GM19324 (cell line): ENCODE measurements around the gene MAP1LC3B2.
A peak's percentile ranks its signal among the peaks of the same experiment; 100 is the strongest.

Experiments used
- ATAC-seq: cut with Tn5 transposase; IDR thresholded peaks from one replicate; pipeline ENCODE4 v1.9.1; 2021; ENCODE audit warnings: mild to moderate bottlenecking, moderate library complexity; ENCODE audit not compliant: unreplicated experiment, low FRiP score

Gene MAP1LC3B2

GRCh38 chr12:116537101-116537904, 21.9 kb upstream of the MAP1LC3B2 start:
- ATAC-seq: no peak

DNA sequence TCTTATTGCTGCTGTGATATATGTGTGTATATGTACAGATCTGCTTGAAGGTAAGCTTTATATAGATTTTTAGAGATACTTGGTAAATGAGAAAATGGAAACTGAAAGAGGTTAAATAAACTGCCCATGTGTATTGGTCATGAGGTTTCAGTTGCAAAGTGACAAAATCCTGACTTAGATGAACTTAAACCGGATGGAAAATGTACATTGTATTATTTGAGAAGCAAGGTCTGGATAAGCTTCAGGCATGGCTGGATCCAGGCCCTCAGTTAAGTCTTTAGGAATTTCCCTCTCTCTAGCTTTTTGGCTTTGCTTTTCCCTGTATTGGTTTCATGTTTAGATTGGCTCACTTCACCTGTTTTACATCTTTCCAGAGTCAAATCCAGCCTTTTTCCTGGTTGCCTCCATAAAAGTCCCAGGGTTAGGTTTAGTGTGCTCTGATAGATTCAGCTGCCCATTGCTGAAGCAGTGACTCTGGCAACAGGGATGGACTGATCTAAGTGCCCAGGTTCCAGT, 21.0 kb upstream of the MAP1LC3B2 start:
- ATAC-seq: no peak

DNA sequence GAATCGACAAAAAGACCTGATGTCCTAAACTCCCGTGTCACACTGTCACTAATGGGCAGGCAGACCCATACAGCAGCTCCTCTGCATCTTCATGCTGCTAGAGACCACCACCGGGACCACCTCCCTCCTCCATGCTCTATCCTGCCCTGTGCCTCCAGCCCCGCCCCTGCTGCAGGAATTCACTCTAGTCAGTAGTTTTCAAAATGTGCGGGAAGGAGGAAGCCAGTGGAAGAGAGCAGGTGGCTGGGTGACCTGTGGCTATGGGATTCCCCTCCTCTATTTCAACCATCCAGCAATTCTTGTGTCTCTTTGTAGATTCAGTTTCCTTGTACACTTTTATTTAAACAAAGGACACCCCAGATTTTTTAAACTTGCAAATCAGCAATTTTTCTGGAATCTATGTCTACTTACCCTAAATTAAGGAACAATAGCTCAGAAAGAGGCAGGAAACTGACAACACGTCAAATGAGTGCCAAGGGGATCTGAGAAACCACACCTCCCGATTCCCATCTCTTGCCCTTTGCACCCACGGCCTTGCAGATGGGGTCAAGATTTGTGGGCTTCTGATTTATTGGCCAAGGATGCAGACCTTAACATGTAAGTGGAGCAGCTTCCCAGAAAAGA, 20.4 kb upstream of the MAP1LC3B2 start:
- ATAC-seq: no peak

DNA sequence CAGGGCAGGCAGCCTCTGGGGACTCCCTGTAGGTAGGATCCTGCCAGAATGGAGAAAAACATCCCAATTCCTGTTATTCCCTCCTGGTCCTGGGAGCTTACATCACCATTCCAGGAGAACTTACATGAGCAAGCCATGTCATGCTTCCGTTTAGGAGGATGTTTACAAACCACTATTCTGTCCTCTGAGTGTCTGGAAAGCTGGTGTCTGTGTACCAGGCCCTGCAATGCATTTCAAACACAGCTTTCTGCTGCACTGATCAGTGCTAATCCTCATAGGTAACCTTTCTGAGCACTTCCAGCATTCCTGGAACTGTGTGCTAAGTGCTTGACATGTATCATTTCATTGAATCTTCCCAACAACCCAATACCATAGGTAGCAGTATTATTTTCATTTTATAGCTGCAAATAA, 19.8 kb upstream of the MAP1LC3B2 start:
- no peak for ATAC-seq

- ATAC-seq: no peak
These were observed 19.2 kb upstream of the MAP1LC3B2 start for GRCh38 chr12:116539905-116540482.

- no peak for ATAC-seq
These were observed 18.5 kb upstream of the MAP1LC3B2 start for GRCh38 chr12:116540622-116541152.

GRCh38 chr12:116541547-116542344, 17.4 kb upstream of the MAP1LC3B2 start:
- ATAC-seq: no peak

- ATAC-seq: no peak
These were observed 16.7 kb upstream of the MAP1LC3B2 start for GRCh38 chr12:116542345-116542956.

DNA sequence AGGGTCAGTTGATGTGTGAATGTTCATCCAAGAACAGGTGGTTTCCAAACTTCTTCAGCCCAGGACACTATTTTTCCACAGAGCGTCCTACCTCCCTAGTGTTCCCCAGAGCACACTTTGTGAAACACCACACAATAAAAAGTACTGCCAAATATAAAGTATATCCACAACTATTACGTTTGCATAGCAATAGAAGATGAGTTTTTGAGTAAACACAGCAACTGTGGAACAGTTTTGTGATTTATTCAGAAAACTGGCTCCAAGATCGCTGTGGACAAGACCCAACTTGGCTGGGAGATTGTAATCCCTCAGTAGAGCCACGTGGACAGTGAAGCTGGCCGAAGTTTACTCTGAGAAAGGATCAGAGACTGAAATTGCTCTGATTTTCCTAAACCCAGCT, 14.5 kb upstream of the MAP1LC3B2 start:
- no peak for ATAC-seq

GRCh38 chr12:116545144-116545543, 14.0 kb upstream of the MAP1LC3B2 start:
- no peak for ATAC-seq

- no peak for ATAC-seq
These were observed 13.2 kb upstream of the MAP1LC3B2 start for GRCh38 chr12:116545936-116546335.

GRCh38 chr12:116547955-116548501, 11.2 kb upstream of the MAP1LC3B2 start:
- ATAC-seq: peak; percentile 78

- no peak for ATAC-seq
These were observed 9.2 kb upstream of the MAP1LC3B2 start for GRCh38 chr12:116549993-116550392.

DNA sequence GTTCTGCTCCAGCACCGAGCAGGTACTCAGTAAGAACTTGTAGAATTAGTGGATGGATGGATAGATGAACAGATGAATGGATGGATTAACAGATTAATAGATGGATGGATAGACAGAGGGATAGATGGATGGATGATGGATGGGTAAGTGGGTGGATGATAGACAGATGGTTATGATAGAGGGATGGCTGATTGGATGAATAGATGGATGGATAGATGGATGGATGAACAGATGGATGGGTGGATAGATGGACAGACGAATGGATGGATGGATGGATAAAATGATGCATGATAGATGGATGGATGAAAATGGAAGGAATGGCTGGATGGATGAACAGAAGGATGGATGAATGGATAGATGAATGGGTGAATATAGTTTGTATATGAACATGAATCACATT, 8.0 kb upstream of the MAP1LC3B2 start:
- ATAC-seq: no peak

- no peak for ATAC-seq
These were observed 7.6 kb upstream of the MAP1LC3B2 start for GRCh38 chr12:116551619-116551951.

DNA sequence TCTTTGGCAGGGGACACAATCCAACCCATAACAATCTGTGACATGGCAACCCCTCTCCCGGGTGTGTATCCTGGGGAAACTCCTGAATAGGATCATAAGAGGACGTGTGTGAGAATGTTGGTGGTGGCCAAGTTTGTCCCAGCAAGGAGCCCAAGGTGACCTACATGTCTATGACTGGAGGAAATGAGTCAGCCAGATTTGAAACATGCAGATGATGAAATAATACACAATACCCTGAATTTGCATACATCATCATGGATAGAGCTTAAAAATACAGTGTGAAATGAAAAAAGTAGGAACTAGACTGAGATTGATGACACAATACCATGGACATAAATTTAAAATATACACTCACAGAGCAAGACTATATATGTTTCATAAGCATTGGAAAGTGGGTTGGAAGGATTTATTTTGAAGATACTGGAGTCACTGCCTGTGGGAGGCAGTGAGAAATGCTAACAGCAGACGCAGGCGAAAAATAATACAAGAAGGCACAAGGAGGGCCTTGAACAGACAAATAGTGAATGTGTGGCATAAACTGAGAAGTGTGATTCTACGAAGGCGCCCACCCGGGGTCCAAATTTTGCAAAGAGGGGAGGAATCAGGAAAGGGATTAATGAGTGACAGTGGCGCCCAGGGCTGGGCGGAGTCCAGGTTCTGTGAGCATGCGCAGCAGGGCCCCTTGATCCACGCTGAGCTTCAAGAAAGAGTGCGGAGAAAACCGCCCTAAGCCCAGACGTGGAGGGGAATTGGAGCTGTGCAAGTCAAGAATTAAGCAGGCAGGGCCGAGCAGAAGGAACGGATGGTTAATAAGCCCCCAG, 7.0 kb upstream of the MAP1LC3B2 start:
- ATAC-seq: no peak

GRCh38 chr12:116552773-116553373, 6.3 kb upstream of the MAP1LC3B2 start:
- no peak for ATAC-seq

GRCh38 chr12:116556356-116556952, 2.7 kb upstream of the MAP1LC3B2 start:
- ATAC-seq: no peak
